ENCODE data around the gene TMEM132E.

The TMEM132E gene

DNA sequence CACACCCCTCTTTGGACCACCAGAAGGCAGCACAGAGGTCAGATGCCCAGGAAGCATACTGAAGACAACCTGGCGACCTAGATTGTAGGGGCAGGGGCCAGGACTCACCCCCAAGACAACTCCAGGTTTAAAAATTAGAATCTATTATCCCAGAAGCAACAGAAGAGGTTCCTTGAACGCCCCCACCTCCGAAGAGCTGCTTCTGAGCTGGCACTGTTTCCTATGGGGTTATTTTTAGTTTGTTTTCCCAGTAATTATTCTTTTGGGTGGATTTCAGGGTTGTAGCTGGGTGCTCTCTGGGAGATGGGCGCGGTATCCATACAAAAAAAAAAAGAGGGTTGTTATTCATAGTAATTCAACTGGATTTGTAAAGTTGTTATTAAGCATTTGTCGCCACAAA, 10.4 kb upstream of the TMEM132E start:
- no peak for DNase-seq (ENCODE audit: low read depth)

DNA sequence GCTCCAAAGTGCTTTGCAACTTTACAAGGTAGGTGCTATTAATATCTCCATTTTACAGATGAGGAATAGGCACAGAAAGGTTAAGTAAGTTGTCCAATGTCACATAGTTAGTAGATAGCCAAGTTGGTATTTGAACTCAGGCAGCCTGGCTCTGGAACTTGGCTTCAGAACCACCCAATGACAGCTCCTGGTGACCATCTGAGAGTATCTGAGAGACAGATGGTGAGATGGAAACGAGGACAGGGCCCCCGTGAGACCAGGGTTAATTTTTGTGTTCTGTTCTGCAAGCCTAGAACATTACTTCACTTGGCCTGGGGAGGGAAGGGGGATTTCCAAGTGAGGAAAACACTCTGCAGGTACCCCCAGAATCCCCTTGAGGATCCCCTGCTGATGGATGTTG, 9.8 kb upstream of the TMEM132E start:
- no peak for DNase-seq (ENCODE audit: low read depth)

DNA sequence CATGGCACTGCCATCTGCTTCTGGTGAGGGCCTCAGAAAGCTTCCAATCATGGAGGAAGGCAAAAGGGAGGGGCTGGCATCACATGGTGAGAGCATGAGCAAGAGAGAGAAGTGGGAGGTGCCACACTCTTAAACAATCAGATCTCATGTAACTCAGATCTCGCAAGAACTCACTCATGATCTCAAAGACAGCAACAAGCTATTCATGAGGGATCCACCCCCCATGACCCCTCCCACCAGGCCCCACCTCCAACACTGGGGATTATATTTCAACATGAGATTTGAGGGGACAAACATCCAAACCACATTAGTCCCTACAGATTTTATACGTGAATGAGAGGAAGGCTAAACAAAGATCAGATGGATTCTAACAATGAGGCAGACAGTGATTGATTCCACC, 8.9 kb upstream of the TMEM132E start:
- no peak for DNase-seq (ENCODE audit: low read depth)

DNA sequence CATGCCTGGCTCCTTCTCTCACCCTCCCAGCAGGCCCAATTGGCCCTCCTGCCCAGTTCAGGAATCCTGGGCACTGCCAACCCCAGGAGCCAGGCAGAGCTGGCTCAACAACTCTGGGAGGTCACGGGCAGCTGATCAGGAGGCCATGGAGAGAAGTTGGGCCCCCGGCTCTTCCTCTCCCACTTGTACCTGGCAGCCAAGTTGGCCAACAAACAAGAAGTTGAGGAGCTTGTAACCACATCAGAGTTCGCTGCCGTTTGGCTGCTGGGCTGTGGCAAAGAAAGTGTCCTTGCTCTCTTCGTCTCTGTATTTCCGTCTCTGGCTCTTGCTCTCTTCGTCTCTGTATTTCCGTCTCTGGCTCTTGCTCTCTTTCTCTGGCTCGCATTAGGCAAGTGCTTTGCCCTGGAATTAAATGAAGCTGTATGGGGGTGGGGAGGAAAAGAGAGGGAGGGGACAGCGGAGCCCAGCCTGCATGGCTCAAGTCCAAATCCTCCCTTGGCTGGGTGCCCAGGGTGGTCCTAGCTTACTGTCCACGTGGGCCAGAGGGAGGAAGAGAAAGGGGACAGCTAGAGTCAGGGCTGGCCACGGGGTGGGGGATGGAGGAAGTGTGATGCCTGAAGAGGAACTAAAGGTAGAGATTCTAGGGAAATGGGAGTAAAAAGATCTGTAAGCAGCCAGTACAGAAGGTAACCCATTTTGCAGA, 7.8 kb upstream of the TMEM132E start:
- no peak for DNase-seq (ENCODE audit: low read depth)

DNA sequence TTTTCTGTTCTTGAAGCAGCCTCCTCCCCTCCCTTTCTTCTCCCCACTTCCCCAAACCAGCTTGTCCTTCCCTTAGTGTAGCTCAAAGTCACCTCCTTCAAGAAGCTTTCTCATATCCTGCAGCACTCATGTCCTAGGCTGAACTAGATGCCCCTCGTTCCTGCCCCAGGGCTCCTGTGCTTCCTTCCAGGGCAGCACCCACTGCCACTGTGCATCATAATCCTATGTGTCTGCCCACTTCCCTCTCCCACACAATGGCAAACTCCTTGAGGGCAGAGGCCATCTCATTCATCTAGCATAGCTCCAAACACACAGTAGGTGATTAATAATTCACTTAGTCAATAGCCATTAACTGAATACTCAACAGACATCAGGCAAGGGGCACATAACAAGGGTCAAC, 6.9 kb upstream of the TMEM132E start:
- DNase-seq (ENCODE audit: low read depth): no peak

DNA sequence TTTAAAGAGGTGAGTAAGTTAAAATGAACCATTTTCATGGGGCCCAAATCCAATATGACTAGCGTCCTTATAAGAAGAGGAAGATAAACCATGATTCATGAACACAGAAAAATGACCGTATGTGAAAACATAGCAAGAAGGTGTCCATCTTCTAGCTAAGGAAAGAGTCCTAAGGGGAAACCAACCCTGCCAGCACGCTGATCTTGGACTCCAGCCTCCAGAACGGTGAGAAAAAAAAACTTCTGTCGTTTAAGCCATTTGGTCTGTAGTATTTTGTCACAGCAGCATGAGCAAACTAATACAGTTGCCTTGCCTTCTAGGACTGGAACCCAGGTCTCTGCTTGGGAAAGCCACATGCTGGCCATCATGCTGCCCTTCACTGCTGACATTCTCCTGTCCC, 4.2 kb upstream of the TMEM132E start:
- no peak for DNase-seq (ENCODE audit: low read depth)

DNA sequence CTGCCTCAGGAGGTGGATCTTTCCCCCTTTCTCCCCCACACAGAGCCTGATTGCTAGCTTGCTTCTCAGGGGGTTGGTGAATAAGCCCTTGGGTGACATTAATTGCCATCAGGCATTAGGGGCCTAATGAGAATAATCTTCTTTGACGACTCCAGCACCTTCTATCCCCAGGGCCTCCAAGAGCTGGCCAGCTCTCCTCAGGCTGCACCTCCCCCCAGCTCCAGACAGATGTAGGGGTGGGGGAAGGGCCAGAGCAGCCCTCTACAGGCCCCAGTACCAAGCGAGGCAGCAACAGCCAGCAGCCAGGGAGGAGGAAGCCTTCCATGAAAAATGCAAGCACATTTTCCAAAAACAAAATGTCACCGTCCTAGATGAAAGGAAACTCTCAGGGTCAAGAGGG, 1.4 kb upstream of the TMEM132E start:
- DNase-seq (ENCODE audit: low read depth): no peak

DNA sequence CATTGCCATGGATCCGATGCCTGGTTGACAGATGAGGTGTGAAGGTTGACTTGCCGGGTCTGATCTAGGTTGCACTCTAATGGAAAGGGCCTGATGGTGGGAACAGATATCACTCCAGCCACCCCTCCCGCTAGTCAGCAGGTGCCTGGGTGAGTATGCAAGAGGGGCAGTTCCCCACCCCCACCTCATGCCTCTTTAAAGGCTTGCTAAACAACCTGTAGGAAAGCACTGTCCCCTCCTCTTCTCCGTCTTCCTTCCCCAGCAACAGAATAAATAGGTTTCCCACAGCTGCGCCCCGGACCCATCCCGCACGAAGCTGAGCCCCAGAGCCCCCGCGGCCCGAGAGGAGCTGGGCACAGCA, 746 bp upstream of the TMEM132E start:
- DNase-seq (ENCODE audit: low read depth): no peak

DNA sequence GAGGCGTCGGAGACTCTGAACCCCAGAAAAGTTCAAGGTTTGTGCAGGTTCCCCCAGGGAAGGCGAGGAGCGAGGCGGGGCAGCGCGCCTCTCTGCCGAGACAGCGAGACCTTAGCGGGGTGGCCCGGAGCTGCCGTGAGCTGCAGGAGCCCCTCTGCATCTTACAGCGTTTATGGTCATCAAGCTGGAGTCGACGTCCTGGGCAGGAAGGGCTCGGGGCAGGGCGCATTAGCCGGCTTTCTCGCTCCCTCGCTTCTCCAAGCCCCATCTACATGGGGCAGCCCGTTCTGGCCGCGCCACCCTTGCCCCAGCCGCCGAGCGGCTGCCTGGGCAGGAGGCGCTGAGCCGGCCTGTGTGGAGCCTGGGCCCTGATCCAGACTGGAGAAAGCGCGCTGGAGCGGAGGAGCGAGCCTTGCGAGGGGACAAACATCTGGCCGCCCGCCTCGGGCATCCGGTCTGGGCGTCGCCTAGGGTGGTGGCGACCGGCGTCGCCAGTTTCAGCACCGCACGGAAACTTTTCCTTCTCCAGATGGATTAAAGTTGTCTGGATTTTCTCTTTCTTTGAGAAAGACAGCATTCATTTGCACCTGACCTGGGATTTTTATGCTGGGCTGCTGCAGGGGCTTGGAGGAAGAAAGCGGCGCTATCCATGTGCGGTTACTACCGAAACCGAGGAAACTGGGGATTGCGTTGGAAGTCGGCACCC, 750 bp downstream of the TMEM132E start:
- no peak for DNase-seq (ENCODE audit: low read depth)

DNA sequence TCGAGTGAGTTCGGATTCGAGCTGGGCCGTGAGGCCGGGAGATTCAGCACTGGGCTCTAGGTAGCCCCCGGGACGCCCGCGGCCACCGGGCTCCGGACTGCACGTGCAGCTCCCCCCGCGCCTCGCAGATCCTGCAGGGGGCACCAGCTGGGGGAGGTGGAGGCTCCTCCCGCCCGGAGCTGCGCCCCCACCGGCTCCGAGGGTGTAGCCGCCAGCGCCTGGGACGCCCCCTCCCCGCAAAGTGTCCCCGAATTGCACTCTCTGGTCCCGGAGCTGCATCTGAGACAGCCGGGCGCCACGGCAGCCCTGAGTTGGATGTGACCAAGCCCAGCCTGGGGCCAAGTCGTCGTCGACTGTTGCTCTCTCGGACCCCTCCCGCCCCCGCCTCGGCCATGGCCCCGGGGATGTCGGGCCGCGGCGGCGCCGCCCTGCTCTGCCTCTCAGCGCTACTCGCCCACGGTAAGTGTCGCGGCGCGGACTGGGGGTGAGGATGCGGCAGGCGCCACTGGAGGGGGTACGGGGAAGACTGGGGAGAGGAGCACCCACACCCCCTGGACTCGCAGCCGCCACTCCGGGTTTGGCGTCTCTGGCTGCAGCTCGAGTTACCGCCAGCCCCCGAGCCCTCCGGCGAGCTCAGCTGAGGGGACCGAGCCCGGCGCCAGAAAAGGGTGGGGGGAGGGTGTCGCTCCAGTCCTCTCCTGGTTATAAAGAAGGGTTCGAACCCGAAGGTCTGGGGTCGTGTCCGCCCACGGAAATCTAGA, 1.5 kb downstream of the TMEM132E start:
- DNase-seq (ENCODE audit: low read depth): no peak

DNA sequence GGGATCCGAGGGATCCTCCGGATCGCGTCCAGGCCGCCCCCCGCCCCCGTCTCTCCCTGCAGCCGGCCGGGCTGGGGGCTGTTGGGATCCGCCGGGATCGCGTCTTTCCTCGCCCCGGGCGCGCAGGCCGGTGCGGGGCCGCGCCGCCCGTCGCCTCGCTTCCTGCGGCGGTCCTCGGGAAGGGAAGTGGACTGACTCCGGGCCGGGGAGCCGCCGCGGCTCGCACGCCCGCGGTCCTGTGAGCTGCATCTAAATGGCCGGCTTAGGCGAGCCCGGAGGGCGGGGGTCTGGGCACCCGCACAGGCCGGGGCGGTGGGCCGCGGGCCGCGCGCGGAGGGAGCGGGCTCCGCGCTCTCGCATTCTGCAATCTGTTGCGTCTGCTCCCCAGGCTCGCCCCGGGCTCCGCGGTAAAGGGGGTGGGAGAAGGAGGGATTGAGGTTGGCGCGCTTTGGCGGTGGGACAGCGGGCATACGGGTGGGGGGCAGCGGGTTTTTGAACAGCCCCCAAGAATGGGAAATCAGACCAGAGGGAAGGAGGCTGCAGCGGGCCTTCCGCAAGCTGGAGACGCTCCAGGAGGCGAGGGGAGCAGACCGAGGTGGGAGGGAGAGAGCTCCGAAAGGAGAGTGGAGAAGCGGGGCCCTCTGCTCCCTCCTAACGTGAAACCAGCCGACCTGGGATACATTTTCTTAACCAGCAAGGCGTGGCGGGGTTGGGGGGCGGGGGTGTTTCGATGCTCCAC, 2.2 kb downstream of the TMEM132E start:
- DNase-seq (ENCODE audit: low read depth): no peak

DNA sequence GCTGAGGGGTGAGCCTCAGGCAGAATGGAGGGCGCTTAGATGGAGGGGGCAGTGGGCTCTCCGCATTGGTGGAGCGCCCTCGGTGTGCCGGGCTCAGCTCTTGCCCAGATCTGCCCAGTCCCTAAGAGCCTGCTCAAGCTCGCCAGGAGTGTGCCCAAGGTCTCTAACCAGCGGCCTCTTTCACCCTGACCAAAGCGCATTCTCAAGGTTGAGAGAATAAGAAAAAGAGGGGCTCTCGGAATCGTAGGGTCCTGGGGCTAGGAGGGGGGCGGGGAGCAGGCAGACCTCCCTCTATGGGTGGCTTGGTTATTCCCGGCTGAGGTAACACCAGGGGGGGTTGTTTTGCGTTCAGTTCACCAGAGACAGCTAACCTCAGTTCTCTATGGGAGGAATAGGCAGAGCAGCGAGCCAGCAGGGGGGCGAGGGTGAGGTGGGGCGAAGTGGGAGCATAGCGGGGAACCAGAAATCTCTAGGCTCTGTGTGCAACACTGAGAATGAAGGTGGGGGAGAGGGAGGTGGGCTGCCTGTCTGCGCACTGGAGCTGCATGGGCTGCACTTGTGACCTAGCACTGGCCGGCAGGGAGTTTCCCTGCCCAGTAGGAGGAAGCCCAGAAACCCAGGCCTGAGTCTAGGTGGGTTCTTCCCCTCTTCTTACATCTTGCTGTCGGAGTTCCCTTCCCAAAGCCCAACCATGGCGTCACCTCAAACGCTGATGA, 3.0 kb downstream of the TMEM132E start:
- DNase-seq (ENCODE audit: low read depth): no peak

DNA sequence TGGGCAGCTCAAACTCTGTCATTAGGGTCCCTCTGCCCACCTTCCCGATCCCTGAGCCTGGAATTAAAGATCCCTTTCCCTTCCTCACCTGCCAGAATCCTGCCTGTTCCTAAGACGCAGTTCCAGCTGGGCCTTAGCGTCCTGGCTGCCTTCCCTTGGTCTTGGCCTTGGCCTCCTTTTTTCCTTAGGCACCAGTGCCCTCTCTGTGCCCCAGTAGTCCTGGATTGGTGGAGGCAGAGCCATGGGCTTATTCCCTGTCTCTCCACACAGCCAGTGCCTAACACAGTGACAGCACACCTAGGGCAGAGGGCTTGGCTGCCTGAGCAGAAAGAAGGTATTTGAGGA, 3.5 kb downstream of the TMEM132E start:
- no peak for DNase-seq (ENCODE audit: low read depth)

DNA sequence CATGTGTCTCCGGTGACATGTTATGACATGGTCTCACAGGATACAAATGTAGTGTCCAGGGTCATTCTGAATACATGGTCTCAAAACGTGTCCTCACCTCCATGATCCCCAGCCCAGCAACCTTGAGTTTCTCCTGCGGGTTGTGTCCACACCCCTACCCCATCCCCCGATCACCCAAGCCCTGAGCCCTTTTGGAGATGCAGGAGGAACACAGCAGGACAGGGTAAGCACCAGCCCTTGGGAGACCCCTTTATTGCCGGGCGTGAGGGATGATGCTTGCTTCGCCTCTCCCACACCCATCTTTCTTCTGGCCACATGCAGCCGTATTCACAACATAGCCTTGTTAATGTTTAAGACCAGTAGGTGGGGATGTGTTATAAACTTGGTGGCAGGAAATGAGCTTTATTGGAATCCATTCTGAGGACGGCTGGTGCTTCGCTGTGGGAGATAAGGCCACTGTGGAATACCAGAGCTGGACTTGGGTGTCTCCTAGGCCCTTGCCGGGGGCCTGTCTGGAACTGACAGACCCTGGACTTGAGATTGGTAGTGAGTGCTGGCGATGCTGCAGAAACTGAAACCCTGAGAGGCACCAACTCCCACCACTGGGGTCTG, 5.5 kb downstream of the TMEM132E start:
- DNase-seq (ENCODE audit: low read depth): no peak

DNA sequence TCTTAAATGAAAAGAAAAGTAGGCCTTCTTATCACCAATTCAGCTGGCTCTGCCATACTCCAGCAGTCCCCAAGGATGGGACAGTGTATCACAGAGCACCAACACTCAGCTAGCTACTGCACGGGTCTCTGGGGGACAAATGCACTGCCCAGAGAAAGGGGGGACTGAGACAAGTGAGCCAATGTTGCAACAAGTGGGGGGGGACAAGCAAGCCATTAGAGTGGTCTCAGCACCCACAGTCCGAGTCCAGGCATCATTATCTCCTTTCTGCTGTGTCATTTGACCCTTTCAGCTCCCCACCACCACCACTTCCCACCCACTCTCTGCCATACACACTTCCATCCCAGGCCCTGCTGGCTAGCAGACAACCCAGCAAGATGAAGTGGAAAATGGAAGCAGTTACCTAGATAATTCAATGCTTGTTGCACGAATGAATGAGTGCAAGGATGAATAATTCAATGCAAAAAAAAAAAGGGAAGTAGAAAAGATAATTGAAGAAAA, 7.0 kb downstream of the TMEM132E start:
- DNase-seq (ENCODE audit: low read depth): no peak

DNA sequence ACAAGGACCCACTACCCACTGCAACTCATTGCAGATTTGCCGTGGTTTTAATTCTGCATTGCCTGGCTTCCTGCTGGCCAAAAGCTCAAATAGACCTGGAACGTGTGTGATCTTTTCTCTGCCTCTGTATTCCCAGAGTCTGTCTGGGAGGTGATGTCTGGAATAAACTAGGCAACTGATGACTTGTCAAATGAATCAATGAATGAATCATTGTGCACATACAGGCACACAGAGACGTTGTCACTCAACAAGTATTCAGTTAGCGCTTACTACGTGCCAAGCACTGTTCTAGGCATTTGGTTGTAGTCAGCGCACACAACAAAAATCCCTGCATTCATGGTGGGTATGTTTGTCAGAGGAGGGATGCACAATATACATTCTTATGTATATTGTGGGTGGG, 8.9 kb downstream of the TMEM132E start:
- DNase-seq (ENCODE audit: low read depth): no peak

DNA sequence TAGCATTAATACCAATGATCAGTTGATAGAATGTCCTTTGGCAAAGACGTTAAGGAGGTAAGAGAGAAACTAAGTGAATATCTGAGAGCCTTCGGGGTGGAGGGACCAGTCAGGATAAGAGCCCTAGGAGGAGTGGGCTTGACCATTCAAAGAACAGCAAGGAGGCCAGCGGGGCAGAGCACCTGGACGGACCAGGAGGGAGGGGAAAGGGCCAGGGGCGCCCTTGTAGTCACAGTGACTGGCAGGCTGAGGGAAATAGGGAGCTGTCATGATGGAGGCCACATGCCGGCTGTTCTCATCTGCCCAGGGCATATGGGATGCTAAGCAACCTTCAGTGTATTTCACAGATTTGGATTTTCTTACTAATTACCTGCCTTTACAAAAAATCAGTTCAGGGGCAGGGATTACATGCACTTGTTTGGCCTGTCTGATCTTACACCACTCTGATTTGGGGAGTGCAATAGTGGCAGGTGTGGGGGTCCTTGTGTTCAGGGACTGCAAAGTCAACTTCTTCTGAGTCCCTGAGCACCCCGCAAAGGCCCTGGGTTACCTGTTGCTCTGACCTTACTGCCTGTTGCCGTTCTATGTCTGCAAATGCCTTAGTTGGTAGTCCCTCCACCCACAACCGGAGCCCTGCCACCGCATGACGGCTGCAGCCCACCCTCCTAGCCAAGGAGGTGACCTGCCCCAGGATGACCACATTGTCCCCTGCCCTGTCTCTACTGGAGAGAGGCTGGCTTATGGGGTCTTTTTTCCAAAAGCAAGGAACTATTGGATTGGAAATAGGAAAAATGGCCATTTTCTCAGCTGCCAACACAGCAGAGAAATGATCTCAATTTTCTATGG, 10.0 kb downstream of the TMEM132E start:
- DNase-seq (ENCODE audit: low read depth): no peak

DNA sequence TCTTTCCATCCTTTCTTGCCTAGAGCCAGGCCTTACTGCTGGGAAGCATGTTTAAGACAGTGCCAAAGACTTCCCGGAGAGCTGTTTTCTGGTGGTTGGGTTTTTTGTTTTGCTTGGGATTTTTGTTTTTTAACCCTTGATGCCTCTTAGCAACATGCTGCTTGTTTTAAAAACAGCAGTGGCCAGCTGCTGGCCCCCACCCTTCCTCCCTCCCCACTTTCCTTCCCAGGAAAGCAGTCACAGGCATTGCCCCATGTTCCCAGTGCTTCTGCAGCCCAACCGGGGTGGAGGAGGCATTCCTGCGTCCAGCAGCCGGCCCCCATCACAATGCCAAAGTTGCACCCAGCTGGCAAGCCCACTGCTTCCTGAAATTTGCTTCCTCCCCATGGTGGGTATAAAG, 12.6 kb downstream of the TMEM132E start:
- no peak for DNase-seq (ENCODE audit: low read depth)

DNA sequence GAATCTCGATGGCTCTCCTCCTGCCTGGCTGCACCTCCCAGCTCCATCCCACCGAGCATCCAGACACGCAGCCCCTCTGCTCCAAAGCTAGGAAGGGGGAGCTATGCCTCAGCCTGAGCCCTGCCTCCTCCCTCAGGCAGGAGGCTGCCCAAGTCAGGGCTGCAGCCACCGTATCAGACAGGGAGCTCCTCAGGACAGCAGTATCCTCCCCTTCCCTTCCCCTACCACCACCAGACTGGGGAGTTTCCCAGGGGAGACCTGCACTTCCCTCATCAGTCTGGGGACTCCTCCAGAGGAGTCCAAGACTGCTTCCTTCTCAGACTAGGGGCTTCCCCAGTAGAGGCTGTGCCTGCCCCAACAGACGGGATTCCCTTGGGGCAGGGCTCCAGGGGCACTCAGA, 17.5 kb downstream of the TMEM132E start:
- DNase-seq (ENCODE audit: low read depth): no peak

DNA sequence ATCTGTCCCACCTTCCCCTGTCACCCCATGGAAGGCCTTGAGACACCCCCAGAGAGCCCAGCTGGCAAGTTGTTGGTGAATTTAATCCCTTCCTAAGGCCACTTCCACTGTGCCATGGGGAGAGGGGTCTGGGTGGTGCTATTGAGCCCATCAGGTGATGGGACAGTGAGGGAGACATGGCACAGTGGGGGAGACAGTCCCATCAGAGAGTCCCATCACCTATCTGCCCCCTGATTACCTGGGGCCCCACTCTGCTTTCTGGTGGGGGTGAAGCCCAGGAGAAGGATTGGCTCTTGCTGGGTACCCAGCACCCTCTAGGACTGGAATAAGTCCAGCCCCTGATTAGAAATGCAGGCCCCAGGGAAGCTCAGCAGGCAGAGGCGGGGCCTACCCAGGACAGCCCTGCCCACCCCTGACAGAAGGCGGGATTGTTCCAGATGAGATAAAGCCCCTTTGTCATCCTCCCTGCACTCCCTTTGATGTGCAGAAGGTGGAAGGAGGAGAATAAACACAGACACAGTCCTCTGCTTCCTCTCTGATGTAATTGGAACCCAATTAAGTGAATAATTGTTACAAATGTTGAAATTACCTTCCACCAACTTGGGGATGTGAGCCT, 18.9 kb downstream of the TMEM132E start:
- DNase-seq (ENCODE audit: low read depth): no peak

Measured in non-pigmented ciliary epithelial cell (primary cell).